OCI-LY7 (cell line): ENCODE results near the gene AGAP3. TPM values are rescaled to one million over a fixed set of nuclear protein-coding genes. Genes with fewer than 3 reads are reported as not detected.

Experiments used
- BruUV-seq: library from RNA; stranded (reverse); fragments of 400-500 nt; replicated peaks from 2 replicates; lab custom pipeline; 2021; lab: Mats Ljungman, UMichigan
- CTCF ChIA-PET: fragments of 300-600 bp; sonication (Branson Sonifier 250); formaldehyde crosslinking; loops from one replicate; lab custom pipeline; 2022; ENCODE audit warnings: antibody characterized with exemption; ENCODE audit not compliant: unreplicated experiment; lab: Charles Lee
- POLR2A ChIA-PET: fragments of 300-600 bp; sonication (Branson Sonifier 250); formaldehyde crosslinking; loops from one replicate; lab custom pipeline; 2022; ENCODE audit warnings: antibody characterized with exemption; lab: Charles Lee
- DNase-seq: peaks from one replicate; pipeline ENCODE4 v3.0.0-alpha.2; 2015; ENCODE audit warnings: low spot score
- H2AFZ ChIP-seq: fragments of 200-600 bp; sonication (generic), shearing (Covaris generic); 2 replicates; pipeline ENCODE4 v1.6.1; 2014; ENCODE audit warnings: mild to moderate bottlenecking, antibody characterized with exemption, low read length, moderate library complexity
- H3K27ac ChIP-seq: fragments of 200-600 bp; sonication (generic); 2 replicates; pipeline ENCODE4 v1.5.1; 2014; ENCODE audit warnings: mixed run types, low read depth, mild to moderate bottlenecking, moderate library complexity, low read length, inconsistent platforms; ENCODE audit not compliant: poor library complexity, severe bottlenecking
- H3K36me3 ChIP-seq: fragments of 200-600 bp; sonication (generic); 2 replicates; pipeline ENCODE4 v1.6.1; 2014; ENCODE audit warnings: mild to moderate bottlenecking, antibody characterized with exemption, low read length, moderate library complexity, mixed read lengths; ENCODE audit not compliant: insufficient read depth
- H3K4me1 ChIP-seq: fragments of 200-600 bp; sonication (generic); 2 replicates; pipeline ENCODE4 v1.5.1; 2014; ENCODE audit warnings: mild to moderate bottlenecking, low read length; ENCODE audit not compliant: insufficient read depth, poor library complexity, severe bottlenecking
- H3K4me2 ChIP-seq: fragments of 200-600 bp; sonication (generic); 2 replicates; pipeline ENCODE4 v1.6.1; 2014; ENCODE audit warnings: mild to moderate bottlenecking, low read length
- H3K4me3 ChIP-seq: fragments of 200-600 bp; sonication (generic); 2 replicates; pipeline ENCODE4 v1.5.1; 2014; ENCODE audit warnings: mild to moderate bottlenecking, low read depth, low read length; ENCODE audit not compliant: poor library complexity, severe bottlenecking
- H3K79me2 ChIP-seq: fragments of 200-600 bp; sonication (generic); 2 replicates; pipeline ENCODE4 v1.6.1; 2016; ENCODE audit warnings: low read depth, mild to moderate bottlenecking, low read length, moderate library complexity, mixed read lengths; ENCODE audit not compliant: insufficient read depth
- H3K9me2 ChIP-seq: fragments of 200-600 bp; sonication (generic); 2 replicates; pipeline ENCODE4 v1.6.1; 2016; ENCODE audit warnings: mild to moderate bottlenecking, low read length, mixed read lengths; ENCODE audit not compliant: insufficient read depth
- H3K9me3 ChIP-seq: fragments of 200-600 bp; sonication (generic); 2 replicates; pipeline ENCODE4 v1.6.1; 2014; ENCODE audit warnings: mild to moderate bottlenecking, mixed run types, low read length, mixed read lengths
- H4K20me1 ChIP-seq: fragments of 200-600 bp; sonication (generic); 2 replicates; pipeline ENCODE4 v1.6.1; 2014; ENCODE audit warnings: mild to moderate bottlenecking, antibody characterized with exemption, low read length, moderate library complexity, mixed read lengths; ENCODE audit not compliant: insufficient read depth
- EZH2phosphoT487 ChIP-seq: fragments of 200-600 bp; sonication (generic); IDR thresholded peaks from 2 replicates; pipeline ENCODE4 v1.6.1; 2018; ENCODE audit warnings: low read depth, borderline replicate concordance, mild to moderate bottlenecking, mixed run types, antibody characterized with exemption, low read length, moderate library complexity, mixed read lengths
- intact Hi-C: fragments of 100-400 bp; cut with micrococcal nuclease; formaldehyde crosslinking; loops from one replicate; pipeline ENCODE4 v1.10.0; 2022; ENCODE audit not compliant: unreplicated experiment
- total RNA-seq, 2 experiments: library from RNA; depleted of rRNA in 1 of 2; stranded (reverse); fragments of >200 nt in 1 of 2; shearing (Covaris generic) in 1 of 2; gene quantifications; 2 replicates each; pipeline ENCODE4 v1.2.3, GENCODE V29; 2014 to 2022
- TF ChIP-seq, protein P1 (sequence below): fragments of 200-600 bp; sonication (generic); conservative IDR thresholded peaks from 2 replicates; pipeline ENCODE4 v1.5.1; 2014; ENCODE audit warnings: mild to moderate bottlenecking, antibody characterized with exemption, low read length, moderate library complexity, mixed read lengths

Gene AGAP3
- total RNA-seq, 2 experiments from 2014 or later, result 4.8 to 30.9 TPM

DNA sequence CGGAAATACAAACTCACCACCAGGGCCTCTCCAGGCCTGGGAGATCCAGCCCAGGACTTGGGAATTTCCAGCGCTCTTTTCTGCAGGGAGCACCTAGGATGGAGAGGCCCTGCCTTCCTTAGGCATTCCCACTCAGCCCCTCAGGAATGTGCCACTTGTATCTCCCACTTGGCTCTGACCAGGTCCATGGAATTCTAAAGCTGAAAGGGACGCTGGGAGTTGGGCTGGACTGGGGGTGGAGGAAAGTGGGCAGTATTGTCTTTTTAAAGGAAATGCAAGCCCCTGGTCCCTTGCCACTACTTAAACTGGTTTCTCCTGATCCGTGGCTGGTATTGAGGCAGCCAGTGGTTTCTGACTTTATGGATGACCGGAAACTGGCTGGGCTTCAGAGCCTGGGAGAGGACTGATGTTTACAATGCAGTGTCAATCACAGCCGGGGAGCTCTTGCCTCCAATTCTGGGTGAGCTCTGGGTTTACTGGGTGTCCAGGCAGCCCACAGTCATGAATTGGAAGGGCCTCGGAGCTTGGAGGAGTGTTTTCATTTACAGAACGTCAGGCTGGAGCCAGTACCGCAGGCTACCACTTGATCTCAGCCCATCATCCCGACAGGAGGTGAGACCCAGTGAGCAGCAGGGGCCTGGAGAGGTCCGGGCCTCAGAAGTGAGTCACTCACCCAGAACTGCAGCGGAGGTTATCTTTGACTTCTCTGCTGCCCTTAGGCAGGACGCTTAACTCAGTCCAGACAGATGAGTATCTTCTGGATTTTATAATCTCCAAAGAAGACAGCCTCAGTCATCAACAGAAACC, 27.3 kb downstream of the AGAP3 start:
- ChIA-PET POLR2A (no interaction called here), CTCF (no interaction called here)
- H3K79me2 ChIP-seq, result no peaks in the 10 kb centered on the region
- H3K9me2 ChIP-seq, result no peaks in the 10 kb centered on the region
- no TSS peak for BruUV-seq
- H3K4me2 ChIP-seq, result no peak overlapping the region
- intact Hi-C loops, result loop anchor here (5.0 to 10.0 kb wide), 2 partner anchors 96 to 219 kb away; no protein-coding TSS in a partner anchor
- H3K4me1 ChIP-seq, result no peaks in the 10 kb centered on the region
- no peaks in the 10 kb centered on the region for H3K36me3 ChIP-seq
- no peak overlapping the region for H3K4me3 ChIP-seq
- H2AFZ ChIP-seq, result no peak overlapping the region
- no peak overlapping the region for H3K27ac ChIP-seq
- DNase-seq, result no peak
- TF ChIP-seq EZH2phosphoT487, result no peak
- TF ChIP-seq, protein P1, sequence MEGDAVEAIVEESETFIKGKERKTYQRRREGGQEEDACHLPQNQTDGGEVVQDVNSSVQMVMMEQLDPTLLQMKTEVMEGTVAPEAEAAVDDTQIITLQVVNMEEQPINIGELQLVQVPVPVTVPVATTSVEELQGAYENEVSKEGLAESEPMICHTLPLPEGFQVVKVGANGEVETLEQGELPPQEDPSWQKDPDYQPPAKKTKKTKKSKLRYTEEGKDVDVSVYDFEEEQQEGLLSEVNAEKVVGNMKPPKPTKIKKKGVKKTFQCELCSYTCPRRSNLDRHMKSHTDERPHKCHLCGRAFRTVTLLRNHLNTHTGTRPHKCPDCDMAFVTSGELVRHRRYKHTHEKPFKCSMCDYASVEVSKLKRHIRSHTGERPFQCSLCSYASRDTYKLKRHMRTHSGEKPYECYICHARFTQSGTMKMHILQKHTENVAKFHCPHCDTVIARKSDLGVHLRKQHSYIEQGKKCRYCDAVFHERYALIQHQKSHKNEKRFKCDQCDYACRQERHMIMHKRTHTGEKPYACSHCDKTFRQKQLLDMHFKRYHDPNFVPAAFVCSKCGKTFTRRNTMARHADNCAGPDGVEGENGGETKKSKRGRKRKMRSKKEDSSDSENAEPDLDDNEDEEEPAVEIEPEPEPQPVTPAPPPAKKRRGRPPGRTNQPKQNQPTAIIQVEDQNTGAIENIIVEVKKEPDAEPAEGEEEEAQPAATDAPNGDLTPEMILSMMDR, result no peak
- H4K20me1 ChIP-seq, result no peaks in the 10 kb centered on the region
- no peaks in the 10 kb centered on the region for H3K9me3 ChIP-seq

DNA sequence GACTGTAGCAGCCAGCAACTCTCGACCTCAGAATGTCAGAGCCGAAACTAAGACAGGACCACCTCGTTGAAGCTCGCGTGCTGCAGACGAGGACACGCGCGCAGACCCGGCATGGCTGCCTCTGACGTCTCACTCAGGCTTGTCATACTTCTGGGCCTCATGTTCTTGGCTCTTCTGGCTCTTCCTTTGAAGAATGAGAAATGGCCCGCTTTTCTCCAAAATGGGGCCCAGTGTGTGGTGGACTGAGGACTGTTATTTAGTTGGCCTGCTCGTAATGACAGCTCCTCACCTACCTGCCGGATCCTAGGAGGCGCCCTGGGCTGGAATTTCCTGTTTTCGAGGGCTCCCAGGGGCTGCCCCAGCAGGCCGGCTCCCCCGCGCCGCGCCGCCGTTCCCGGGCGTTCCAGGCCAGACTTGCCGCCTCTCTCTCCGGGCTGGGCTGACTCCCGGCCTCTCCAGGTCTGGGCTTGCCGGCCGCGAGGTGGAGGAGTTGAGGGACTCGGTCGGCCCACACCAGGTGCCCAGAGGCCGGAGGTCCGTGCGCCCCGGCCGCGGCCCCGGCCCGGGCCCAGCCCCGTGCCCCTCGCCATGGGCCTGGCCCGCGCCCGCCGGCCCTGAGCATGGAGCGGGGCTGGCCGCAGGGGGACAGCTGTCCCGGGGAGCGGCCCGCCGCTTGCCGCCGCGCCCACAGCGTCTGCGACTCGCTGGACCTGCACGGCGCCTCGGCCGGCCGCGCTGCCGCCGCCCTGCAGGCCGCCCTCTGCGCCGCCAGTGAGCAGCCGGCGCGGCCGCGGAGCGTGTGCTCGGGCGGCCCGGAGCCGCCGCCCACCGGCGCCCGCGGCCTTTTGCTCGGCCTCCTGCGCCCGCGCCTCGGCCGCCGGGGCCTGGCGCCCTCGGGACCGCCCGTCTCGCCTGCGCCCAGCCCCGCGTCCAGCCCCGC, 28.1 kb downstream of the AGAP3 start:
- Histone ChIP-seq H3K27ac (no peak overlapping the region), H3K9me3 (no peaks in the 10 kb centered on the region), H3K36me3 (no peaks in the 10 kb centered on the region), H3K4me1 (no peaks in the 10 kb centered on the region), H3K9me2 (no peaks in the 10 kb centered on the region), H3K79me2 (no peaks in the 10 kb centered on the region), H3K4me3 (no peak overlapping the region), H3K4me2 (no peak overlapping the region), H2AFZ (no peak overlapping the region), H4K20me1 (no peaks in the 10 kb centered on the region)
- BruUV-seq, result no TSS peak
- DNase-seq, result no peak
- CTCF ChIA-PET, result no interaction called here
- TF ChIP-seq, protein P1, result no peak
- TF ChIP-seq EZH2phosphoT487, result no peak
- intact Hi-C loops, result loop anchor here (5.0 to 10.0 kb wide), 2 partner anchors 97 to 220 kb away; no protein-coding TSS in a partner anchor
- POLR2A ChIA-PET, result no interaction called here
